Body of pancreas (tissue), 4 donors: ENCODE results near the gene SLC6A17.

ENCODE experiments used
- POLR2A ChIP-seq, 3 donors: fragments of 450-650 bp; IDR thresholded peaks; one replicate each; pipeline ENCODE4 v1.6.1; 2016; ENCODE audit warnings: antibody characterized with exemption in 3 of 3, mild to moderate bottlenecking in 2 of 3
- TF ChIP-seq, protein P1 (sequence below), 7 experiments: fragments of 450-650 bp in 4 of 7; fragments of 200-600 bp in 3 of 7; sonication (generic) in 3 of 7; IDR thresholded peaks; one replicate each; pipeline ENCODE4 v1.5.1; 2016 to 2019; ENCODE audit warnings: antibody characterized with exemption in 7 of 7

DNA sequence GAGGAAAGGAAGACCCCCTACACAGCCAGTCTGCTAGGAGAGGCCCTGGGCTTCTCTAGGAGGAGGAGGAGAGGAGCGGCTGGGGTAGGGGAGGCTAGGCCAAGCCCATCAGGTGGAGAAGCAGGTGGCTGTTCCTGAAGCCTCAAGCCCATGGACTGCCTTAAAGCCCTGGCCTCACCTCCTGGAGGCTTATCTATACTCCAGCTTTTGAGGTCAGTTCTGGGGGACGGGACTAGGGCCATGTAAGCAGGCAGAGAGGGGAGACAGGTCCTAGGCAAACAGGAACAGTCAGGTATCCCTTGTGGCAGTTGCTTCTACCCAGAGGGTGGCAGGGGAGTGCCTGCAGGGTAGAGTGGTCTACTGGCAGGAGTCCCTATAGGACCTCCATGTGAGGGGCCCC lies 100.5 kb downstream of the SLC6A17 start:
- TF ChIP-seq, protein P1, sequence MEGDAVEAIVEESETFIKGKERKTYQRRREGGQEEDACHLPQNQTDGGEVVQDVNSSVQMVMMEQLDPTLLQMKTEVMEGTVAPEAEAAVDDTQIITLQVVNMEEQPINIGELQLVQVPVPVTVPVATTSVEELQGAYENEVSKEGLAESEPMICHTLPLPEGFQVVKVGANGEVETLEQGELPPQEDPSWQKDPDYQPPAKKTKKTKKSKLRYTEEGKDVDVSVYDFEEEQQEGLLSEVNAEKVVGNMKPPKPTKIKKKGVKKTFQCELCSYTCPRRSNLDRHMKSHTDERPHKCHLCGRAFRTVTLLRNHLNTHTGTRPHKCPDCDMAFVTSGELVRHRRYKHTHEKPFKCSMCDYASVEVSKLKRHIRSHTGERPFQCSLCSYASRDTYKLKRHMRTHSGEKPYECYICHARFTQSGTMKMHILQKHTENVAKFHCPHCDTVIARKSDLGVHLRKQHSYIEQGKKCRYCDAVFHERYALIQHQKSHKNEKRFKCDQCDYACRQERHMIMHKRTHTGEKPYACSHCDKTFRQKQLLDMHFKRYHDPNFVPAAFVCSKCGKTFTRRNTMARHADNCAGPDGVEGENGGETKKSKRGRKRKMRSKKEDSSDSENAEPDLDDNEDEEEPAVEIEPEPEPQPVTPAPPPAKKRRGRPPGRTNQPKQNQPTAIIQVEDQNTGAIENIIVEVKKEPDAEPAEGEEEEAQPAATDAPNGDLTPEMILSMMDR (IDR thresholded peaks at IDR 0.05) = no peak
- TF ChIP-seq POLR2A (IDR thresholded peaks at IDR 0.05) = no peak
